WTC11 (cell line): ENCODE data around the gene GDNF. TPM values are rescaled to one million over a fixed set of nuclear protein-coding genes. Genes with fewer than 3 reads are reported as not detected.

Experiments
- ATAC-seq: fragments of 200-7000 bp; cut with Tn5 transposase; 2 replicates; pipeline ENCODE4 v1.10.0; 2021; ENCODE audit warnings: mild to moderate bottlenecking, moderate library complexity
- CTCF ChIA-PET: fragments of 300-600 bp; sonication (Branson Sonifier 250); formaldehyde crosslinking; loops from one replicate; lab custom pipeline; 2021; ENCODE audit warnings: antibody characterized with exemption; lab: Charles Lee
- POLR2A ChIA-PET: fragments of 350-600 bp; sonication (Branson Sonifier 250); formaldehyde crosslinking; loops from one replicate; lab custom pipeline; 2021; ENCODE audit warnings: antibody characterized with exemption; lab: Charles Lee
- DNase-seq: peaks from one replicate; pipeline ENCODE4 v3.0.0; 2021; ENCODE audit warnings: low spot score
- H3K27ac Mint-ChIP-seq: 2 replicates; pipeline ENCODE4 v1.8.0; 2021; ENCODE audit warnings: mixed read lengths
- H3K27me3 Mint-ChIP-seq: 2 replicates; pipeline ENCODE4 v1.8.0; 2021; ENCODE audit warnings: low read depth, mild to moderate bottlenecking, moderate library complexity, mixed read lengths
- H3K36me3 Mint-ChIP-seq: 2 replicates; pipeline ENCODE4 v1.8.0; 2021; ENCODE audit warnings: mixed read lengths
- H3K4me1 Mint-ChIP-seq: 2 replicates; pipeline ENCODE4 v1.8.0; 2022; ENCODE audit warnings: mixed read lengths
- H3K4me3 Mint-ChIP-seq: 2 replicates; pipeline ENCODE4 v1.8.0; 2021; ENCODE audit warnings: mild to moderate bottlenecking, moderate library complexity, mixed read lengths
- H3K9me3 Mint-ChIP-seq: 2 replicates; pipeline ENCODE4 v1.8.0; 2021; ENCODE audit warnings: mixed read lengths
- AR ChIP-seq: fragments of 250-450 bp; sonication (Bioruptor Pico); IDR thresholded peaks from 2 replicates; pipeline ENCODE4 v1.9.0; 2021; ENCODE audit warnings: mild to moderate bottlenecking
- ATF2 ChIP-seq: sonication (generic); formaldehyde crosslinking; IDR thresholded peaks from 2 replicates; pipeline ENCODE4 v1.8.1; 2022; ENCODE audit warnings: low read depth, missing genetic modification reagents, borderline replicate concordance
- CDX4 ChIP-seq: fragments of 250-450 bp; sonication (Bioruptor Pico); IDR thresholded peaks from 2 replicates; pipeline ENCODE4 v1.9.0; 2021; ENCODE audit warnings: moderate library complexity, mild to moderate bottlenecking, inconsistent platforms, borderline replicate concordance
- CTCF ChIP-seq: fragments of 200-600 bp; IDR thresholded peaks from 2 replicates; pipeline ENCODE4 v1.8.0; 2022; ENCODE audit warnings: antibody characterized with exemption
- ELF4 ChIP-seq: sonication (generic); formaldehyde crosslinking; IDR thresholded peaks from 2 replicates; pipeline ENCODE4 v1.8.1; 2022; ENCODE audit warnings: low read depth, mild to moderate bottlenecking, moderate library complexity, missing genetic modification reagents
- EMX1 ChIP-seq: fragments of 250-450 bp; sonication (Bioruptor Pico); IDR thresholded peaks from 2 replicates; pipeline ENCODE4 v1.8.0; 2021; ENCODE audit warnings: mild to moderate bottlenecking
- ESRRA ChIP-seq: sonication (generic); formaldehyde crosslinking; IDR thresholded peaks from 2 replicates; pipeline ENCODE4 v1.8.1; 2022; ENCODE audit warnings: mild to moderate bottlenecking, missing genetic modification reagents, borderline replicate concordance
- FOXP4 ChIP-seq: sonication (generic); formaldehyde crosslinking; IDR thresholded peaks from 2 replicates; pipeline ENCODE4 v1.8.0; 2022; ENCODE audit warnings: mild to moderate bottlenecking, missing genetic modification reagents
- GTF2I ChIP-seq: fragments of 250-450 bp; sonication (Bioruptor Pico); conservative IDR thresholded peaks from 2 replicates; pipeline ENCODE4 v1.4.0; 2021; ENCODE audit warnings: mild to moderate bottlenecking
- JAZF1 ChIP-seq: fragments of 250-450 bp; sonication (Bioruptor Pico); IDR thresholded peaks from 2 replicates; pipeline ENCODE4 v1.9.0; 2021; ENCODE audit warnings: moderate library complexity, mild to moderate bottlenecking, inconsistent platforms
- MAX ChIP-seq: sonication (generic); formaldehyde crosslinking; IDR thresholded peaks from 2 replicates; pipeline ENCODE4 v1.8.0; 2022; ENCODE audit warnings: mild to moderate bottlenecking, missing genetic modification reagents
- NFYB ChIP-seq: sonication (generic); formaldehyde crosslinking; conservative IDR thresholded peaks from 2 replicates; pipeline ENCODE4 v1.8.0; 2022; ENCODE audit warnings: low read depth, missing genetic modification reagents
- NR2C2 ChIP-seq: sonication (generic); formaldehyde crosslinking; IDR thresholded peaks from 2 replicates; pipeline ENCODE4 v1.8.0; 2022; ENCODE audit warnings: mild to moderate bottlenecking, missing genetic modification reagents
- OVOL2 ChIP-seq: fragments of 250-450 bp; sonication (Bioruptor Pico); IDR thresholded peaks from 2 replicates; pipeline ENCODE4 v1.9.0; 2021; ENCODE audit warnings: mild to moderate bottlenecking, borderline replicate concordance
- STAT6 ChIP-seq: sonication (generic); formaldehyde crosslinking; conservative IDR thresholded peaks from 2 replicates; pipeline ENCODE4 v1.8.1; 2023; ENCODE audit warnings: mild to moderate bottlenecking, low read depth, missing genetic modification reagents, moderate library complexity
- USF1 ChIP-seq: sonication (generic); formaldehyde crosslinking; IDR thresholded peaks from 2 replicates; pipeline ENCODE4 v1.8.0; 2022; ENCODE audit warnings: mild to moderate bottlenecking, missing genetic modification reagents
- ZNF317 ChIP-seq: sonication (generic); formaldehyde crosslinking; IDR thresholded peaks from 2 replicates; pipeline ENCODE4 v1.8.1; 2023; ENCODE audit warnings: low read depth, mild to moderate bottlenecking, moderate library complexity, missing genetic modification reagents, borderline replicate concordance
- ZNF512 ChIP-seq: sonication (generic); formaldehyde crosslinking; IDR thresholded peaks from 2 replicates; pipeline ENCODE4 v1.8.1; 2022; ENCODE audit warnings: missing genetic modification reagents, borderline replicate concordance
- total RNA-seq: library from RNA; stranded (reverse); gene quantifications from 3 replicates; pipeline ENCODE4 v1.2.3, GENCODE V29; 2021

GDNF gene
- total RNA-seq, 1 experiment from 2014 or later: 4.7 TPM

- TF ChIP-seq USF1 (CRISPR knock-in tag) (no peak), NFYB (no peak), ATF2 (CRISPR knock-in tag) (no peak), MAX (CRISPR knock-in tag) (no peak), ZNF512 (CRISPR knock-in tag) (no peak), OVOL2 (CRISPR knock-in tag) (no peak), NR2C2 (CRISPR knock-in tag) (no peak)
Observed at GRCh38 chr5:37777432-37778130, 62.3 kb downstream of the GDNF start (continued).

GRCh38 chr5:37776826-37777225 is 63.0 kb downstream of the GDNF start:
- no peak for ATAC-seq
- H3K27ac Mint-ChIP-seq: no peak overlapping the region
- H3K9me3 Mint-ChIP-seq: peaks cover 18% of the 10 kb centered on the region
- no peaks in the 10 kb centered on the region; the same call in 1 of the 2 replicates for H3K27me3 Mint-ChIP-seq
- H3K4me1 Mint-ChIP-seq: no peaks in the 10 kb centered on the region
- no peak for DNase-seq
- H3K4me3 Mint-ChIP-seq: no peak overlapping the region
- ChIA-PET POLR2A (no interaction called here), CTCF (interaction anchor here (0.9 to 3.9 kb wide), 3 partner anchors 54 to 415 kb away, joined by 3 to 26 read pairs (median 5); no protein-coding TSS in a partner anchor)
- peaks cover 16% of the 10 kb centered on the region for H3K36me3 Mint-ChIP-seq
- TF ChIP-seq ZNF317 (CRISPR knock-in tag) (no peak), AR (CRISPR knock-in tag) (no peak), GTF2I (CRISPR knock-in tag) (no peak), ESRRA (CRISPR knock-in tag) (no peak), CDX4 (no peak), EMX1 (CRISPR knock-in tag) (no peak), FOXP4 (CRISPR knock-in tag) (no peak), ELF4 (CRISPR knock-in tag) (no peak), ATF2 (CRISPR knock-in tag) (no peak), JAZF1 (no peak), CTCF (no peak), STAT6 (no peak)
